GM12878 (cell line): ENCODE results near the gene PLXNA4. TPM values are rescaled to one million over a fixed set of nuclear protein-coding genes. Genes with fewer than 3 reads are reported as not detected.

ENCODE experiments used
- ATAC-seq: fragments of 200-7000 bp; cut with Tn5 transposase; 3 replicates; pipeline ENCODE4 v1.9.1; 2020; ENCODE audit warnings: mild to moderate bottlenecking, moderate library complexity
- BruUV-seq: library from RNA; stranded (reverse); fragments of 400-500 nt; replicated peaks from 2 replicates; lab custom pipeline; 2021; lab: Mats Ljungman, UMichigan
- CTCF ChIA-PET: fragments of 300-600 bp; sonication (Branson Sonifier 250); formaldehyde crosslinking; extraction: SDS; loops from one replicate; lab custom pipeline; 2021; ENCODE audit warnings: inconsistent platforms; lab: Yijun Ruan, JAX
- POLR2A ChIA-PET: fragments of 350-600 bp; formaldehyde crosslinking; extraction: SDS; loops from one replicate; lab custom pipeline; 2021; ENCODE audit warnings: inconsistent platforms; lab: Charles Lee
- RAD21 ChIA-PET: fragments of 300-600 bp; sonication (Branson Sonifier 250); formaldehyde crosslinking; loops from one replicate; lab custom pipeline; 2023; ENCODE audit warnings: antibody characterized with exemption; ENCODE audit not compliant: unreplicated experiment; lab: Charles Lee
- SMC1A ChIA-PET: fragments of 300-600 bp; sonication (Branson Sonifier 250); formaldehyde crosslinking; loops from one replicate; lab custom pipeline; 2023; ENCODE audit not compliant: unreplicated experiment, uncharacterized antibody; lab: Charles Lee
- DNase-seq: peaks from one replicate; pipeline ENCODE4 v3.0.0-alpha.2; 2011; ENCODE audit warnings: low read depth, low spot score
- FAIRE-seq: peaks from 3 replicates; lab custom pipeline; 2011; peaks lifted over from hg19 to GRCh38; lab: Jason Lieb, UNC
- H2AFZ ChIP-seq: 2 replicates; pipeline ENCODE4 v1.6.0; 2011; ENCODE audit warnings: low read depth, low read length, control low read depth; ENCODE audit not compliant: control insufficient read depth
- H3K27ac ChIP-seq: 2 replicates; pipeline ENCODE4 v1.5.1; 2011; ENCODE audit warnings: control low read depth; ENCODE audit not compliant: control insufficient read depth, insufficient read depth
- H3K27me3 ChIP-seq, 2 experiments: replicated peaks in 1 of 2; 2 replicates each; pipeline versions ENCODE4 v1.6.0 to v1.6.1; 2011; ENCODE audit warnings: low read length in 1 of 2; ENCODE audit not compliant: control insufficient read depth in 2 of 2, insufficient read depth in 2 of 2
- H3K36me3 ChIP-seq, 2 experiments: 2 replicates each; pipeline ENCODE4 v1.5.1; 2011; ENCODE audit warnings: low read length in 1 of 2; ENCODE audit not compliant: control insufficient read depth in 2 of 2, insufficient read depth in 2 of 2
- H3K4me1 ChIP-seq: 2 replicates; pipeline ENCODE4 v1.6.1; 2011; ENCODE audit warnings: mild to moderate bottlenecking, low read length, moderate library complexity, mixed read lengths; ENCODE audit not compliant: control insufficient read depth, insufficient read depth
- H3K4me2 ChIP-seq: 2 replicates; pipeline ENCODE4 v1.6.0; 2011; ENCODE audit warnings: control low read depth; ENCODE audit not compliant: control insufficient read depth, insufficient read depth
- H3K4me3 ChIP-seq: fragments of 200-600 bp; sonication (generic); 2 replicates; pipeline ENCODE4 v1.5.1; 2016
- H3K79me2 ChIP-seq: 2 replicates; pipeline ENCODE4 v1.6.0; 2011; ENCODE audit warnings: low read length; ENCODE audit not compliant: control insufficient read depth, insufficient read depth
- H3K9ac ChIP-seq: 2 replicates; pipeline ENCODE4 v1.8.0; 2011; ENCODE audit warnings: low read length, control low read depth, mixed read lengths; ENCODE audit not compliant: control insufficient read depth, insufficient read depth
- H3K9me3 ChIP-seq: replicated peaks from 3 replicates; pipeline ENCODE4 v1.5.1; 2011; ENCODE audit warnings: mild to moderate bottlenecking, low read length; ENCODE audit not compliant: control insufficient read depth, insufficient read depth
- H4K20me1 ChIP-seq: 2 replicates; pipeline ENCODE4 v1.6.0; 2011; ENCODE audit not compliant: control insufficient read depth, insufficient read depth
- IRF4 ChIP-seq: IDR thresholded peaks from 2 replicates; pipeline ENCODE4 v1.6.1; 2011; ENCODE audit warnings: low read depth, low read length
- MAX ChIP-seq: IDR thresholded peaks from 2 replicates; pipeline ENCODE4 v1.6.1; 2012; ENCODE audit warnings: low read depth, low read length, improper control_type of control experiment
- MEF2A ChIP-seq: IDR thresholded peaks from 2 replicates; pipeline ENCODE4 v1.6.1; 2011; ENCODE audit warnings: low read depth, mild to moderate bottlenecking, low read length, moderate library complexity; ENCODE audit not compliant: insufficient read depth
- MYC ChIP-seq: IDR thresholded peaks from 2 replicates; pipeline ENCODE4 v1.6.1; 2011; ENCODE audit warnings: mild to moderate bottlenecking, low read length, moderate library complexity, inconsistent platforms; ENCODE audit not compliant: insufficient read depth, insufficient replicate concordance, insufficient read length, severe bottlenecking
- SIX5 ChIP-seq: IDR thresholded peaks from 2 replicates; pipeline ENCODE4 v1.6.1; 2011; ENCODE audit warnings: mild to moderate bottlenecking, low read depth, low read length, moderate library complexity; ENCODE audit not compliant: severe bottlenecking
- SMARCA5 ChIP-seq: fragments of 450-650 bp; IDR thresholded peaks from 2 replicates; pipeline ENCODE4 v1.6.1; 2017; ENCODE audit warnings: mild to moderate bottlenecking
- WGBS: methylation state at CpG from one replicate; pipeline ENCODE4 v1.1.6; 2016; ENCODE audit warnings: low lambda C conversion rate; ENCODE audit not compliant: insufficient replicate concordance, insufficient coverage; ENCODE audit errors: missing lambda C conversion rate; 5-methylcytosine and 5-hydroxymethylcytosine counted together
- in situ Hi-C: fragments of 300-500 bp; cut with MboI; formaldehyde crosslinking; loops from 9 replicates; pipeline ENCODE4 v1.14.3; 2018; ENCODE audit warnings: mixed read lengths
- intact Hi-C: fragments of 100-400 bp; cut with micrococcal nuclease; formaldehyde crosslinking; loops from one replicate; pipeline ENCODE4 v1.14.2; 2022; ENCODE audit not compliant: unreplicated experiment
- polyA plus RNA-seq, 11 experiments: library from polyadenylated mRNA; depleted of rRNA in 4 of 11; unstranded in 6 of 11; stranded (reverse) in 5 of 11; fragments of >200 nt; fragmentation: Nextera tagmentation in 4 of 11; fragmentation: Illumina TruSeq in 1 of 11; extraction: Ambion mirVana in 4 of 11; extraction: Trizol in 1 of 11; gene quantifications; 1 replicate in 1 of 11; 2 replicates in 10 of 11; pipeline versions ENCODE4 v1.2.1 to v1.2.3, GENCODE V29; 2011 to 2016; ENCODE audit warnings: inconsistent platforms in 2 of 11, missing spikeins in 2 of 11, low read depth in 1 of 11
- total RNA-seq, 4 experiments: library from RNA; depleted of rRNA in 3 of 4; stranded (reverse); fragments of >200 nt in 3 of 4; fragmentation: Illumina TruSeq in 1 of 4; extraction: Trizol in 1 of 4; gene quantifications; 2 replicates each; pipeline versions ENCODE4 v1.2.1 to v1.2.3, GENCODE V29; 2013 to 2021

Gene PLXNA4
- total and polyA plus RNA-seq, 10 of the 15 experiments (the other 5 are each of a cell fraction or from before 2014, with no cell fraction given) = 0.03 TPM; not detected in 9

- Histone ChIP-seq H3K27ac (no peak overlapping the region), H4K20me1 (no peaks in the 10 kb centered on the region), H3K27me3 (no peaks in the 10 kb centered on the region; a peak in 1 of 4 replicates), H3K79me2 (no peaks in the 10 kb centered on the region), H2AFZ (no peak overlapping the region), H3K4me2 (no peak overlapping the region), H3K9me3 (no peaks in the 10 kb centered on the region), H3K4me1 (no peaks in the 10 kb centered on the region), H3K36me3 (no peaks in the 10 kb centered on the region), H3K4me3 (no peak overlapping the region), H3K9ac (no peak overlapping the region)
- 0% methylated on average over 2 of the region's 2 CpGs for WGBS
- POLR2A ChIA-PET = no interaction called here
- RAD21 ChIA-PET = no interaction called here
- no TSS peak for BruUV-seq
- no peak for ATAC-seq
- in situ Hi-C loops = no loop called here
- SMC1A ChIA-PET = no interaction called here
- DNase-seq = no peak
- CTCF ChIA-PET = interaction anchor here (1.3 kb wide), 1 partner anchor 9 kb away, joined by 3 read pairs; no protein-coding TSS in a partner anchor
- intact Hi-C loops = no loop called here
- FAIRE-seq = no peak
- no peak for TF ChIP-seq MEF2A
Observed at GRCh38 chr7:132416395-132416794, 159.9 kb downstream of the PLXNA4 start.

- ChIA-PET SMC1A (no interaction called here), RAD21 (no interaction called here), CTCF (no interaction called here), POLR2A (no interaction called here)
- no peak for DNase-seq
- no peaks in the 10 kb centered on the region for H3K79me2 ChIP-seq
- TF ChIP-seq MAX (no peak), MYC (no peak), IRF4 (no peak), SIX5 (no peak), SMARCA5 (no peak)
- no peak overlapping the region for H3K4me2 ChIP-seq
- no peak for ATAC-seq
- no peaks in the 10 kb centered on the region for H4K20me1 ChIP-seq
- FAIRE-seq = no peak
- no TSS peak for BruUV-seq
- H3K27me3 ChIP-seq = no peaks in the 10 kb centered on the region; a peak in 1 of 4 replicates
- 34% methylated on average over 4 of the region's 4 CpGs for WGBS
- H3K36me3 ChIP-seq = no peaks in the 10 kb centered on the region
- H3K27ac ChIP-seq = no peak overlapping the region
- H3K4me3 ChIP-seq = no peak overlapping the region
- intact Hi-C loops (no loop called here), in situ Hi-C loops (no loop called here)
- no peak overlapping the region for H3K9ac ChIP-seq
- no peaks in the 10 kb centered on the region for H3K9me3 ChIP-seq
- no peak overlapping the region for H2AFZ ChIP-seq
- no peaks in the 10 kb centered on the region for H3K4me1 ChIP-seq
Observed at GRCh38 chr7:132415259-132415658, 161.0 kb downstream of the PLXNA4 start.
